Cardiac septum (tissue), 1 donor: ENCODE measurements around the gene ARGFX. TPM values are rescaled to one million over a fixed set of nuclear protein-coding genes. Genes with fewer than 3 reads are reported as not detected.
"Not testable (repeated sequence)": the region's sequence is repeated elsewhere in the genome, so short reads cannot be mapped to it uniquely, and the experiment has no call there.

Experiments
- DNase-seq: peaks from one replicate; pipeline ENCODE4 v3.0.0-alpha.2; 2020; ENCODE audit warnings: low spot score
- intact Hi-C: fragments of 100-400 bp; cut with DNase I; formaldehyde crosslinking; loops from one replicate; pipeline ENCODE4 v1.14.0; 2022
- total RNA-seq: library from RNA; stranded (reverse); fragmentation: NEBNext Ultra II Directional; extraction: Animal tissue kit (Norgen Biotek cat#: 25700); gene quantifications from one replicate; pipeline ENCODE4 v1.2.1, GENCODE V29; 2021
- donor health status: DM: no; HTN: no; CAD: no.

Gene ARGFX
- total RNA-seq, 1 donor from 2014 or later, result not detected

DNA sequence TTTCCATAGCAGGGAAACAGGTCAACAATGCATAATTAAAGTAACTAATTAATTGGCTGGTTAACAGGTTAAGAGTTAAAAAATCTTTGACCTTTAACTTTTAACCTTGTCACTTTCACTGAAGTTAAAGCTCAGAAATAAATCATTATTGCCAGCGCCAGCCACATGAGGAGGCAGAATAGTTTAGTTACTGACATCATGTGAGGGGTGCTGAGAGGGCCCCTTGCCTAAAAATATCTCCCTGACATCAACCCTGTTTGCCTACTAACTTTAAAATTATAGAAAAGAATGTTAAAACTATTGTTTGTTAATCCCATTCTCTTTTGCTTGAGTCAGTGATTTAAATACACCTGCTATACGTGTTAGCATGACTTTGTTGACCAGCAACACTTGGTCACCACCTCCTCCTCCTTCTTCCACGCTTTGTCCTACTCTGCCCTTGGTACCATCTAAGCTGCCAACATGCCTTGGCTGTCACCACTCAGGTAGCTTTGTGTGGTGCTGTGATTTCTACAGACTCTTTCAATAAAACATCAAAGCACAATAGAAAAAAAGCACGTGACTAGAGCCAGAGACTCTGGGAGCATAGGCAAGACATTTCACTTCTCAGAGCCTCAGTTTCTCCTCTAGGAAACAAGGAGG, 28.1 kb downstream of the ARGFX start:
- intact Hi-C loops, result no loop called here
- DNase-seq, result no peak

DNA sequence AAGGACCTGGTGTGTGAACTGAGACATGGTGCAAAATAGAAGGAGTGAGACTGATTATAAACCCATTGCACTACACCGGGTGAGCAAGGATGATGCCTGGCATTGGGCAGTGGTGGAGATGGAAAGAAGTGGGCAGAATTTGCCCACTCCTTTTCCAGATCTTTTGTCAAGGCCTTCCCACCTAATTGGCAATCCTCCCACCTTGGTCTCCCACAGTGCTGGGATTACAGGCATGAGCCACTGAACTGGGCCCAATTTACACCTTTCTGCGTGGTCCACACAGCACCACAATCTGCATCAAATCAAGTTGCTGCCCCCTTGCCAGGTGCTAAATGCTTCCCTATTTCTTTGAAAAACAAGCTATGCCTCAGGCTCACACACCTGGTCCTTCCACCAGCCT, 30.8 kb downstream of the ARGFX start:
- intact Hi-C loops, result no loop called here

DNA sequence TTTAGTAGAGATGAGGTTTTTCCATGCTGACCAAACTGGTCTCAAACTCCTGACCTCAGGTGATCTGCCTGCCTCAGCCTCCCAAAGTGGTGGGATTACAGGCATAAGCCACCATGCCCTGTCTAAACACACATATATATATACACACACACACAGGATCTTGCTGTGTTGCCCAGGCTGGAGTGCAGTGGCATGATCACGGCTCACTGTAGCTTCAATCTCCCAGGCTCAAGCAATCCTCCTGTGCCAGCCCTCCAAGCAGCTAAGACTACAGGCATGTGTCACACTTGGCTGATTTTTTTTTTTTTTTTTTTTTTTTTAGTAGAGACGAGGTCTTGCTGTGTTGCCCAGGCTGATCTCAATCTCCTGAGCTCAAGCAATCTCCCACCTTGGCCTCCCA, 32.2 kb downstream of the ARGFX start:
- intact Hi-C loops, result loop anchor here (2.0 kb wide), 1 partner anchor 49 kb away; no protein-coding TSS in a partner anchor
- DNase-seq, result not testable (repeated sequence)

More for the DNA sequence above, 30.8 kb downstream of the ARGFX start:
- DNase-seq, result no peak

GRCh38 chr3:121601212-121601812, 33.6 kb downstream of the ARGFX start:
- no peak for DNase-seq
- intact Hi-C loops, result loop anchor here (2.0 kb wide), 1 partner anchor 47 kb away; no protein-coding TSS in a partner anchor

DNA sequence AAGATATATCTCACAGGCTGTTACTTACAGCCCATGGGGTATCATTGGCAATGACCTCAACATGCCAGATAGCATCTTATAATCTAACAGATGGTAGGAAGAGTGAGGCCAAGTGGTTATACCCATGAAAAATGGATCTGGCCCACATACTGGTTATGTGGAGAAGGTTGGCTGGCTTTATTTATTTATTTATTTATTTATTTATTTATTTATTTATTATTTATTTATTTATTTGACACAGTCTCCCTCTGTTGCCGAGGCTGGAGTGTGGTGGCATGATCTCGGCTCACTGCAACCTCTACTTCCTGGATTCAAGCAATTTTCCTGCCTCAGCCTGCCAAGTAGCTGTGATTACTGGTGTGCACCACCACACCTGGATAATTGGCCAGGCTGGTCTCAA, 37.0 kb downstream of the ARGFX start:
- DNase-seq, result no peak
- intact Hi-C loops, result no loop called here

DNA sequence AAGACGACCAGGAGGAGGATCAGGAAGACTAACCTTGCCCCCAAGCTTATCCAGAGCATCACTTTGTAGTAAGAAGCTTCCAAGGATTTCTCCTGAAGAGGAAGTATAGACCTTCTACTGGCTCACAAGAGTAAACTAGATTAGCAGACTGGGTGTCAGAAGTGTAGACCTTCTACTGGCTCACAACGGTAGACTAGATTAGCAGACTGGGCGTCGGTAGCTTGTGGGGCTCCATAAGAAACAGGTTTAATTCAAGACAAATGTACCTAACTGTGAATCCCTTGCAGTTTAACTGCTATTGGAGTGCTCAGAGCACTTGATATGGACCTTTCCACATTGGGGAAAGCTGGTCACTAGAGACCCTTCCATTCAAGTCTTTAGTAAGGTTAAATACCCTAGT, 38.4 kb downstream of the ARGFX start:
- DNase-seq, result no peak
- intact Hi-C loops, result no loop called here

Other genes starting within 250 kb of the ARGFX start
- 0.97 TPM for gene POLQ, start 22.0 kb upstream of the ARGFX start, total RNA-seq
- gene FBXO40, start 25.4 kb downstream of the ARGFX start, total RNA-seq, result 147 TPM
- 9.4 TPM for gene HCLS1, start 93.0 kb downstream of the ARGFX start, total RNA-seq
- 49.9 TPM for gene GOLGB1, start 181.8 kb downstream of the ARGFX start, total RNA-seq